ENCODE measurements around the gene SLC9A9. TPM values are rescaled to one million over a fixed set of nuclear protein-coding genes. Genes with fewer than 3 reads are reported as not detected.

Gene SLC9A9
- total and polyA plus RNA-seq, 2 donors from 2014 or later = 3.7 to 16.5 TPM

DNA sequence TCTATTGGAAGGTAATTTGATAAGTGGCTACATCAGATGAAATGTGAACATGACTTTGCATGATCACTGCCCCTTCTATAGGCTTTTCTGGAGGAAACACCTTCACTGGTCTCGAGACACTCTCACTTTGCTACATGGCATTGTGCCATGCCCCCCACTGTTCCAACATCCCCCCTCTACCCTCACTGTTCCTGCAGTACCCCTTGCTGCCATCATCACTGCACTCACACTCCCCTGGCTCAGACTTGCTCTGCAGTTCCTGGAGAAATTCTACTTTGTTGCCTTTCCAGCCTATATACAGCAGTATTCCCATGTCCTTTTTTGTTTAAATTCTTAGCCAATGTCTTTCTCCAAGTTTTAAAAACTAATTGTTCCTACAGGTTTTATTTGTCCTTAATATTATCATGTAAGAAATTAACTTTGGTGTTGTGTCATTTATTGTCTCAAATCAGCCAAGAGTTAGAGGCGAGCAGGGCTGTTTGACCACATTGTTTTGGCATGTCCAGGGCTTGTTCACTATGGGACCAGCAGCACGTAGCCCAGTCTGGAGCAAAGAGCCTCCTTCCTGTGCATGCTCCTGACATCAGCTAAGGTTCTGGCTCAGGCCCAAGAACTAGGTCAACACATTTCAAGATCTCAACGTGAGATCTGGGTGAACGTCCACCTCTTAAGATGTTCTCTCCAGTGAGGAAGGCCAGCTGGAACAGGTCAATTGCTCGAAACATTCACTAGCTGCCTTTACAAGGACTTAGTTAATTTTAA lies 246.4 kb downstream of the SLC9A9 start:
- Histone ChIP-seq H3K36me3 (ENCODE audit: control insufficient read depth in 2 of 3, insufficient read depth in 3 of 3, low read length in 3 of 3) (no peaks in the 10 kb centered on the region), H3K27ac (ENCODE audit: low read depth in 2 of 2, low read length in 2 of 2) (no peak overlapping the region), H3K9ac (ENCODE audit: low read length in 3 of 3) (no peak overlapping the region), H3K4me3 (ENCODE audit: low read length in 3 of 3) (no peak overlapping the region), H3K27me3 (ENCODE audit: control insufficient read depth, insufficient read depth, low read length) (no peaks in the 10 kb centered on the region), H3K4me1 (ENCODE audit: control insufficient read depth in 2 of 3, insufficient read depth in 2 of 3, low read depth in 1 of 3, low read length in 3 of 3) (no peaks in the 10 kb centered on the region), H3K9me3 (ENCODE audit: control insufficient read depth in 2 of 3, insufficient read depth in 1 of 3, low read length in 3 of 3) (no peaks in the 10 kb centered on the region)
- intact Hi-C loops (cut with DNase I) = no loop called here
- DNase-seq (peak in 2 of 5 donors; percentile 25 to 64), FAIRE-seq (no peak)
- TF ChIP-seq, protein P1, sequence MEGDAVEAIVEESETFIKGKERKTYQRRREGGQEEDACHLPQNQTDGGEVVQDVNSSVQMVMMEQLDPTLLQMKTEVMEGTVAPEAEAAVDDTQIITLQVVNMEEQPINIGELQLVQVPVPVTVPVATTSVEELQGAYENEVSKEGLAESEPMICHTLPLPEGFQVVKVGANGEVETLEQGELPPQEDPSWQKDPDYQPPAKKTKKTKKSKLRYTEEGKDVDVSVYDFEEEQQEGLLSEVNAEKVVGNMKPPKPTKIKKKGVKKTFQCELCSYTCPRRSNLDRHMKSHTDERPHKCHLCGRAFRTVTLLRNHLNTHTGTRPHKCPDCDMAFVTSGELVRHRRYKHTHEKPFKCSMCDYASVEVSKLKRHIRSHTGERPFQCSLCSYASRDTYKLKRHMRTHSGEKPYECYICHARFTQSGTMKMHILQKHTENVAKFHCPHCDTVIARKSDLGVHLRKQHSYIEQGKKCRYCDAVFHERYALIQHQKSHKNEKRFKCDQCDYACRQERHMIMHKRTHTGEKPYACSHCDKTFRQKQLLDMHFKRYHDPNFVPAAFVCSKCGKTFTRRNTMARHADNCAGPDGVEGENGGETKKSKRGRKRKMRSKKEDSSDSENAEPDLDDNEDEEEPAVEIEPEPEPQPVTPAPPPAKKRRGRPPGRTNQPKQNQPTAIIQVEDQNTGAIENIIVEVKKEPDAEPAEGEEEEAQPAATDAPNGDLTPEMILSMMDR (IDR thresholded peaks at IDR 0.05; ENCODE audit: borderline replicate concordance, extremely low read depth, insufficient read depth) = no peak

DNA sequence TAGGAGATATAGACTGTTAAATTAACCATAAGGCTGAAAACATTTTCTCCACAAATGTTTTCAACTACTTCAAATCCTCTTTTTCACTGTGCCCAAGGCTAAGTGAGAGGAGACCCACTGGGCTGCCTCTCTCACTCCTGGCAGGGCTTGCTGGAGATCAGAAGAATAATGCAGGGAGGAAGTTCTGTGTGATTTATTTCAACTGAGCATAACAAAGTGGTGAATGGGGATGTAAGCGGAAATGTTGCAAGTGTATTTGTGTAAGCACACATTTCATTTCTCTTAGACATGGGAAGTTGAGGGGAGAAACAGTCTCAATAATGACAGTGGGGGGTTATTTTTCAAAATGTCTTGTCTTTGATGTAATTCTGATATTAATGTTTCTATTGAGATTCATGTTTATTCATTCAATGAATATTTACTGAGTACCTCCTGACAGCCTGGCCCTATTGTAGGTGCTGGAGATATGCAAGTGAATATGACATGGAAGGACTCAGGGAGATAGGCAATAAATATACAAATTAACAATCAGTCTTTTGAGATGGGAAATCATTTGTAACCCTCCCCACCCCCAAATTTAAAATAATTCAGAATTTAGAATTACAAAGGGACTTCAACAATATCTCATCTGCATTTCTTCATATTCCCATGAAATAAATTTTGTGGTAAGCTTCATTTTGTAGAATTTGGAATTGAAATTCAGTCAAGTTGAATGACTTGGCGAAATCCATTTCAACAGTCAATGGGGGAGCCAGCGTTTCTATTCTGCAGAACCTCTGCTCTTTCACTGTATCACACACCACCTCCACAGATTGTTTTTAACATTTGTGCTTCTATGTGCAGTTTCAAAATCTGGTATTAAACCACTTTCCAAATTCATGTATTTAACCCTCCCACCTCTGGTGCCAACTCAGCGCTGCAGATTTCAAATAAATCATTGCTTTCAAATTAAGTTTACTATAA lies 247.2 kb downstream of the SLC9A9 start:
- FAIRE-seq (no peak), DNase-seq (peak in 1 of 5 donors; percentile 21)
- Histone ChIP-seq H3K36me3 (ENCODE audit: control insufficient read depth in 2 of 3, insufficient read depth in 3 of 3, low read length in 3 of 3) (no peaks in the 10 kb centered on the region), H3K4me1 (ENCODE audit: control insufficient read depth in 2 of 3, insufficient read depth in 2 of 3, low read depth in 1 of 3, low read length in 3 of 3) (no peaks in the 10 kb centered on the region), H3K27ac (ENCODE audit: low read depth in 2 of 2, low read length in 2 of 2) (no peak overlapping the region), H3K9me3 (ENCODE audit: control insufficient read depth in 2 of 3, insufficient read depth in 1 of 3, low read length in 3 of 3) (no peaks in the 10 kb centered on the region), H3K4me3 (ENCODE audit: low read length in 3 of 3) (no peak overlapping the region), H3K27me3 (ENCODE audit: control insufficient read depth, insufficient read depth, low read length) (no peaks in the 10 kb centered on the region), H3K9ac (ENCODE audit: low read length in 3 of 3) (no peak overlapping the region)
- intact Hi-C loops (cut with DNase I) = no loop called here
- TF ChIP-seq, protein P1 (IDR thresholded peaks at IDR 0.05; ENCODE audit: borderline replicate concordance, extremely low read depth, insufficient read depth) = no peak

DNA sequence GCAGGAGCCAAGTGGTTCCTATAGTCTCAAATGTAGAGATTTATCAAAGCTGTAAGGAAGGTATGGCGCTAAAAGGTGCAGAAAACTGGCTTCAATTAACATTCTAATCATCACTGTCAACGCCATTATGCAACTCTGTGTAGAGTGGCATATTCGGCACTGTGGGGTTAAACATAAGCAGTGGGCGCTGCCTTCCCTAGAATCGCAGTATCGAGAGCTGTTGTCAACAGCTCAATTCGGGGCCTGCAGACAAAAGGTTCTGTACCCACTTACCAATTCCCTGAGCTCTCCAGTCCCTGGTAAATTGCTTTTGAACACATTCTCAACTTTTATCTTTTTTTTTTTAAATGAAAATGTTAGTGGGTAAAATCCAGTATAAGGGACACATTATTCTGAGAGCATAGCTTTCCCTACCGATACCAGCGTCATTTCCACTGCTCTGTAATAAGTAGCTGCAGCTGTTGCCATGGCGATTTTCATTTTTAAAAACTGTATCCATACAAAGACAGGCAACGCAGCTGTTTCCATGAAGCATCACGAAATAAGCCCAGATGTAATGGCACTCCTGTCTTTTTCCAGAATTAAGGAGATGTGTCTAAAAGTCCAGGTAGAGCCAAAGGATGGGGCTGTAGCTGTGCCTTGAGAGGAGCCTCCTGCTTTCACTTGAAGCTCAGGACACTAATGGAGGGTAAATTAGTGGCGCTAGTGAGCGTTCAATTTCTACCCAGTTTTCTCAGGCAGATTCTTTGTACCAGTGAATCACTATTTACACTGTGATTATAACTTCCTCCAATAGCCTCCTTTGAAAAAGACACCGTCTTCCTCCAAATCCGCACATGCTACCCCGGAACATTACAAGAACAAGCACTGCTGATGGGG lies 250.3 kb downstream of the SLC9A9 start:
- no peak overlapping the region for H3K4me3 ChIP-seq (ENCODE audit: low read length in 3 of 3)
- intact Hi-C loops (cut with DNase I) = no loop called here
- FAIRE-seq (no peak), DNase-seq (no peak)
- no peak overlapping the region for H3K27ac ChIP-seq (ENCODE audit: low read depth in 2 of 2, low read length in 2 of 2)
- no peaks in the 10 kb centered on the region for H3K9me3 ChIP-seq (ENCODE audit: control insufficient read depth in 2 of 3, insufficient read depth in 1 of 3, low read length in 3 of 3)
- H3K4me1 ChIP-seq (ENCODE audit: control insufficient read depth in 2 of 3, insufficient read depth in 2 of 3, low read depth in 1 of 3, low read length in 3 of 3) = no peaks in the 10 kb centered on the region
- H3K36me3 ChIP-seq (ENCODE audit: control insufficient read depth in 2 of 3, insufficient read depth in 3 of 3, low read length in 3 of 3) = no peaks in the 10 kb centered on the region
- TF ChIP-seq, protein P1 (IDR thresholded peaks at IDR 0.05; ENCODE audit: borderline replicate concordance, extremely low read depth, insufficient read depth) = no peak
- no peaks in the 10 kb centered on the region for H3K27me3 ChIP-seq (ENCODE audit: control insufficient read depth, insufficient read depth, low read length)
- no peak overlapping the region for H3K9ac ChIP-seq (ENCODE audit: low read length in 3 of 3)
